Activated CD4-positive, alpha-beta T cell treated with anti-CD3 and anti-CD28 coated beads, Interleukin-2, amount 10 ng/mL, durations not matched to agents 24 days and 14 days (primary cell): ENCODE data around the gene CEP78. TPM values are rescaled to one million over a fixed set of nuclear protein-coding genes. Genes with fewer than 3 reads are reported as not detected.

Experiments
- DNase-seq: peaks from one replicate; pipeline ENCODE4 v3.0.0; 2022
- H3K27ac Mint-ChIP-seq: one replicate; pipeline ENCODE4 v1.8.0; 2022; ENCODE audit warnings: mild to moderate bottlenecking, mixed read lengths
- H3K27me3 Mint-ChIP-seq: one replicate; pipeline ENCODE4 v1.8.0; 2022; ENCODE audit warnings: mixed read lengths
- H3K36me3 Mint-ChIP-seq: one replicate; pipeline ENCODE4 v1.8.0; 2022; ENCODE audit warnings: low read depth, mild to moderate bottlenecking, mixed read lengths
- H3K4me1 Mint-ChIP-seq: one replicate; pipeline ENCODE4 v1.8.0; 2021; ENCODE audit warnings: mixed read lengths
- H3K4me3 Mint-ChIP-seq: one replicate; pipeline ENCODE4 v1.8.0; 2022; ENCODE audit warnings: mild to moderate bottlenecking, moderate library complexity, mixed read lengths
- H3K9me3 Mint-ChIP-seq: one replicate; pipeline ENCODE4 v1.8.0; 2021; ENCODE audit warnings: mixed read lengths
- intact Hi-C: fragments of 100-400 bp; cut with micrococcal nuclease; formaldehyde crosslinking; loops from one replicate; pipeline ENCODE4 v1.15.1; 2023
- total RNA-seq: library from RNA; stranded (reverse); gene quantifications from 2 replicates; pipeline ENCODE4 v1.2.3, GENCODE V29; 2022

CEP78 gene
- total RNA-seq, 1 donor from 2014 or later, result 34.5 TPM

DNA sequence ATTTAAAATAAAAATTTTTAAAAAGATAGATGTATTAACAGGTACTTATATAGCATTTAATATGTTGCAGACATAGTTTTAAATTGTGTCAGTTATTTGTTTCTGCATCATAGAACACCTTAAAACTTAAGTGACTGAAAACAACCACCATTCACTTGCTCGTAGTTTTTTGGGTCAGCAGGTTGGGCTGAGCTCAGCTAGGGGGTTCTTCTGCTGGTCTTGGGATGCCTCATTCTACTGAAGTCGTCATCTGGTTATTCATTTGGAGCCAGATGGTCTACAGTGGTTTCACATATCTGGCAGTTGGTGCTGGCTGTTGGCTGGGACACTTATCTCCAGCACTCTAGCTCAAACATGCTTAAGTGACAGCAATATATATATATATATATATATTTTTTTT lies 90.7 kb downstream of the CEP78 start:
- H3K4me3 Mint-ChIP-seq, result no peak overlapping the region
- intact Hi-C loops, result no loop called here
- DNase-seq, result no peak
- H3K4me1 Mint-ChIP-seq, result peaks cover 13% of the 10 kb centered on the region
- no peak overlapping the region for H3K27ac Mint-ChIP-seq
- no peaks in the 10 kb centered on the region for H3K27me3 Mint-ChIP-seq
- H3K36me3 Mint-ChIP-seq, result peaks cover 64% of the 10 kb centered on the region
- no peaks in the 10 kb centered on the region for H3K9me3 Mint-ChIP-seq

Other genes starting within 250 kb of the CEP78 start
- gene GNAQ, start 204.3 kb upstream of the CEP78 start, total RNA-seq, result 22.7 and 26.3 TPM in 2 replicates
- 88.5 and 91.3 TPM in 2 replicates for gene PSAT1, start 61.0 kb downstream of the CEP78 start, total RNA-seq